Bladder microvascular endothelial cell (primary cell): ENCODE results near the gene KCNK3. TPM values are rescaled to one million over a fixed set of nuclear protein-coding genes. Genes with fewer than 3 reads are reported as not detected.

Experiments used
- total RNA-seq: library from RNA; depleted of rRNA; stranded (reverse); fragments of >200 nt; gene quantifications from 2 replicates; pipeline ENCODE4 v1.2.3, GENCODE V29; 2014

KCNK3 gene
- total RNA-seq = not detected in 2 replicates

GRCh38 chr2:26692279-26692896 lies at the start of gene KCNK3:
TSS of gene KCNK3 (plus strand) at chr2:26692722. CDS start at chr2:26692876, 154 bp downstream.

DNA sequence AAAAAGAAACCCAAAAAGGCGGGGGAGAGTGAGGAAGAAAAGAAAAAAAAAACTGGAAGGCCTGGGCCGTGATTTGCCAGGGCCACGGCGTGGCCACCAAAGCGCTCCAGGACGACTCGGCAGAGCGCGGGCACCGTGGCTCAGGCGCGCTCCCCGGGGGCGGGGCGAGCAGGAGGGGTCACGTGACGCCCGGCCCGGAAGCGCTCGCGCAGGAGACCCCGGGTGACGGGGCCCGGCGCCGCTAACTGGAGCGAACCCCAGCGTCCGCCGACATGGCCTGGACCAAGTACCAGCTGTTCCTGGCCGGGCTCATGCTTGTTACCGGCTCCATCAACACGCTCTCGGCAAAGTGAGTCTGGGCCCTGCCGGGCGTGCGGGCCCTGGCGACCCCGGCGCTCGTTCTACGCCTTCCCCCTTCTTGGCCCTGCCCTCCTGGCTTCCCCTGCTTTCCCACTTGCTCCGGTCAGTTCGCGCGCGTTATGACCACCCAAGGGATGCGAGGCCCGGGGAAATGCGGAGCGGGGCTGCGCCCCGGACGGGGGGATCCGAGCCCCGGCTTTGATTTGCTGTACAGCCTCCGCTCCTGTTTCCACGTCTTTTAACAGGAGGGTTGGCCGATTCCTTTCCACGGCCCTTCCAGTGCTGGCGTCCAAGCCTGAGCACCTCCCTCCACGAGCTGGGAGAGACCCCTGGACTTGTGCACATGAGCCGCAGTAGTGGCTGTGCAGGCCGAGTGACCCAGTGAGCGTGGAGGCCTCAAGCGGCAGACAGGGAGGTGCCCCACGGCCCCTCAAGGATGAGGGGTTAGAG lies 71.8 kb downstream of the KCNK3 start, which contains the start of gene SLC35F6:
Gene SLC35F6 (plus strand): TSS at position 207 of the 810 bp plus-strand sequence. CDS start 66 bp downstream, at position 273.

Other genes starting within 250 kb of the KCNK3 start
- gene OTOF, start 214.6 kb upstream of the KCNK3 start, total RNA-seq = 11.8 and 87.4 TPM in 2 replicates
- not detected in 2 replicates for gene CIB4, start 51.4 kb upstream of the KCNK3 start, total RNA-seq
- gene SLC35F6, start 71.6 kb downstream of the KCNK3 start, total RNA-seq = 15.7 and 32.0 TPM in 2 replicates
- gene CENPA, start 93.3 kb downstream of the KCNK3 start, total RNA-seq = 6.7 and 13.9 TPM in 2 replicates
- not detected in 2 replicates for gene DPYSL5, start 155.4 kb downstream of the KCNK3 start, total RNA-seq